Measurements from ENCODE around the gene MAT2B.
A peak's percentile ranks its signal among the peaks of the same experiment; 100 is the strongest.

Gene MAT2B

GRCh38 chr5:163497315-163497714 is 8.1 kb upstream of the MAT2B start:
- no peak overlapping the region for H3K23ac ChIP-seq (ENCODE audit: low read depth, low read length, poor library complexity)
- H4K8ac ChIP-seq (ENCODE audit: low read depth, low read length), result no peak overlapping the region
- no peaks in the 10 kb centered on the region for H3K27me3 ChIP-seq (ENCODE audit: control insufficient read depth in 3 of 3, insufficient read depth in 3 of 3, low read depth in 1 of 3, low read length in 3 of 3)
- H3K27ac ChIP-seq (replicated peaks; ENCODE audit: low read length), result no peak overlapping the region
- no peak for DNase-seq (ENCODE audit: low spot score)
- H3K4me3 ChIP-seq (ENCODE audit: low read length in 2 of 2), result no peak overlapping the region
- no peak overlapping the region for H3K9ac ChIP-seq (ENCODE audit: low read depth, low read length, poor library complexity)
- no peak overlapping the region for H3K4ac ChIP-seq (ENCODE audit: low read length)
- no peaks in the 10 kb centered on the region for H3K9me3 ChIP-seq (replicated peaks in 1 of 2; ENCODE audit: control insufficient read depth in 2 of 2, insufficient read depth in 1 of 2, low read depth in 1 of 2, low read length in 2 of 2)
- no peak overlapping the region for H3K18ac ChIP-seq (ENCODE audit: low read length)
- no peak overlapping the region for H3K14ac ChIP-seq (ENCODE audit: low read length)
- peaks cover 5 to 12% of the 10 kb centered on the region in 2 donors for H3K36me3 ChIP-seq (replicated peaks in 1 of 2; ENCODE audit: control insufficient read depth in 2 of 2, insufficient read depth in 2 of 2, low read length in 2 of 2)
- no peak overlapping the region for H2BK15ac ChIP-seq (ENCODE audit: low read length)
- no peaks in the 10 kb centered on the region for H3K4me1 ChIP-seq (ENCODE audit: control insufficient read depth in 2 of 2, insufficient read depth in 1 of 2, low read depth in 1 of 2, low read length in 2 of 2)
- no CpG with 5 or more reads among the region's 3 CpGs for WGBS, 2 donors (ENCODE audit: extremely low coverage in 2 of 2, insufficient read length in 2 of 2, insufficient replicate concordance in 1 of 2)
- H2BK5ac ChIP-seq (ENCODE audit: low read length), result no peak overlapping the region
- H3K4me2 ChIP-seq (ENCODE audit: insufficient read depth, low read length, poor library complexity, severe bottlenecking), result no peak overlapping the region
- H2BK12ac ChIP-seq (ENCODE audit: low read length), result no peak overlapping the region
- H2AFZ ChIP-seq (ENCODE audit: low read length), result no peak overlapping the region
- H2AK5ac ChIP-seq (ENCODE audit: low read depth, low read length), result no peak overlapping the region
- H2BK120ac ChIP-seq (ENCODE audit: low read depth, low read length), result no peak overlapping the region
- H3K79me1 ChIP-seq (ENCODE audit: low read depth, low read length), result no peaks in the 10 kb centered on the region
- no peak overlapping the region for H4K91ac ChIP-seq (ENCODE audit: low read depth, low read length, poor library complexity)

- H3K4me3 ChIP-seq (ENCODE audit: low read length in 2 of 2), result no peak overlapping the region
- no peak overlapping the region for H3K4me2 ChIP-seq (ENCODE audit: insufficient read depth, low read length, poor library complexity, severe bottlenecking)
- H4K8ac ChIP-seq (ENCODE audit: low read depth, low read length), result no peak overlapping the region
- no peak overlapping the region for H2BK120ac ChIP-seq (ENCODE audit: low read depth, low read length)
- no peak overlapping the region for H3K4ac ChIP-seq (ENCODE audit: low read length)
- WGBS, 2 donors (ENCODE audit: extremely low coverage in 2 of 2, insufficient read length in 2 of 2, insufficient replicate concordance in 1 of 2), result no CpG with 5 or more reads among the region's 1 CpG
- H2AK5ac ChIP-seq (ENCODE audit: low read depth, low read length), result no peak overlapping the region
- H3K9ac ChIP-seq (ENCODE audit: low read depth, low read length, poor library complexity), result no peak overlapping the region
- H2BK5ac ChIP-seq (ENCODE audit: low read length), result no peak overlapping the region
- H2AFZ ChIP-seq (ENCODE audit: low read length), result no peak overlapping the region
- H4K91ac ChIP-seq (ENCODE audit: low read depth, low read length, poor library complexity), result no peak overlapping the region
- H3K23ac ChIP-seq (ENCODE audit: low read depth, low read length, poor library complexity), result no peak overlapping the region
- no peaks in the 10 kb centered on the region for H3K27me3 ChIP-seq (ENCODE audit: control insufficient read depth in 3 of 3, insufficient read depth in 3 of 3, low read depth in 1 of 3, low read length in 3 of 3)
- no peak overlapping the region for H3K27ac ChIP-seq (replicated peaks; ENCODE audit: low read length)
- no peaks in the 10 kb centered on the region for H3K79me1 ChIP-seq (ENCODE audit: low read depth, low read length)
- DNase-seq (ENCODE audit: low spot score), result no peak
- peaks cover 3% of the 10 kb centered on the region in 2 donors for H3K4me1 ChIP-seq (ENCODE audit: control insufficient read depth in 2 of 2, insufficient read depth in 1 of 2, low read depth in 1 of 2, low read length in 2 of 2)
- H3K9me3 ChIP-seq (replicated peaks in 1 of 2; ENCODE audit: control insufficient read depth in 2 of 2, insufficient read depth in 1 of 2, low read depth in 1 of 2, low read length in 2 of 2), result no peaks in the 10 kb centered on the region
- no peak overlapping the region for H3K18ac ChIP-seq (ENCODE audit: low read length)
- H2BK12ac ChIP-seq (ENCODE audit: low read length), result no peak overlapping the region
- H3K36me3 ChIP-seq (replicated peaks in 1 of 2; ENCODE audit: control insufficient read depth in 2 of 2, insufficient read depth in 2 of 2, low read length in 2 of 2), result no peaks in the 10 kb centered on the region
- H3K14ac ChIP-seq (ENCODE audit: low read length), result no peak overlapping the region
- no peak overlapping the region for H2BK15ac ChIP-seq (ENCODE audit: low read length)
These were observed 6.5 kb upstream of the MAT2B start for GRCh38 chr5:163498886-163499285.

GRCh38 chr5:163502521-163502920 is 2.9 kb upstream of the MAT2B start:
- Histone ChIP-seq H2BK5ac (ENCODE audit: low read length) (no peak overlapping the region), H3K9ac (ENCODE audit: low read depth, low read length, poor library complexity) (no peak overlapping the region), H2BK15ac (ENCODE audit: low read length) (no peak overlapping the region), H3K4me3 (ENCODE audit: low read length in 2 of 2) (peak overlapping the region in 1 of 2 donors; percentile 63), H2BK120ac (ENCODE audit: low read depth, low read length) (no peak overlapping the region), H2AFZ (ENCODE audit: low read length) (peak overlapping the region; percentile 74), H3K9me3 (replicated peaks in 1 of 2; ENCODE audit: control insufficient read depth in 2 of 2, insufficient read depth in 1 of 2, low read depth in 1 of 2, low read length in 2 of 2) (no peaks in the 10 kb centered on the region), H3K27ac (replicated peaks; ENCODE audit: low read length) (no peak overlapping the region), H3K36me3 (replicated peaks in 1 of 2; ENCODE audit: control insufficient read depth in 2 of 2, insufficient read depth in 2 of 2, low read length in 2 of 2) (no peaks in the 10 kb centered on the region), H3K79me1 (ENCODE audit: low read depth, low read length) (no peaks in the 10 kb centered on the region), H3K18ac (ENCODE audit: low read length) (no peak overlapping the region), H3K4me1 (ENCODE audit: control insufficient read depth in 2 of 2, insufficient read depth in 1 of 2, low read depth in 1 of 2, low read length in 2 of 2) (peaks cover 3 to 16% of the 10 kb centered on the region in 2 donors), H3K4ac (ENCODE audit: low read length) (no peak overlapping the region), H2BK12ac (ENCODE audit: low read length) (no peak overlapping the region), H4K91ac (ENCODE audit: low read depth, low read length, poor library complexity) (no peak overlapping the region), H3K14ac (ENCODE audit: low read length) (no peak overlapping the region), H3K27me3 (ENCODE audit: control insufficient read depth in 3 of 3, insufficient read depth in 3 of 3, low read depth in 1 of 3, low read length in 3 of 3) (no peaks in the 10 kb centered on the region), H3K4me2 (ENCODE audit: insufficient read depth, low read length, poor library complexity, severe bottlenecking) (no peak overlapping the region), H2AK5ac (ENCODE audit: low read depth, low read length) (no peak overlapping the region), H4K8ac (ENCODE audit: low read depth, low read length) (no peak overlapping the region), H3K23ac (ENCODE audit: low read depth, low read length, poor library complexity) (no peak overlapping the region)
- WGBS, 2 donors (ENCODE audit: extremely low coverage in 2 of 2, insufficient read length in 2 of 2, insufficient replicate concordance in 1 of 2), result no CpG with 5 or more reads among the region's 8 CpGs
- DNase-seq (ENCODE audit: low spot score), result no peak

- Histone ChIP-seq H2BK15ac (ENCODE audit: low read length) (no peak overlapping the region), H3K27ac (replicated peaks; ENCODE audit: low read length) (peak overlapping the region; percentile 87), H3K23ac (ENCODE audit: low read depth, low read length, poor library complexity) (no peak overlapping the region), H3K14ac (ENCODE audit: low read length) (no peak overlapping the region), H4K8ac (ENCODE audit: low read depth, low read length) (no peak overlapping the region), H3K4me2 (ENCODE audit: insufficient read depth, low read length, poor library complexity, severe bottlenecking) (peak overlapping the region; percentile 45), H3K36me3 (replicated peaks in 1 of 2; ENCODE audit: control insufficient read depth in 2 of 2, insufficient read depth in 2 of 2, low read length in 2 of 2) (peaks cover 0 to 3% of the 10 kb centered on the region in 2 donors), H2BK12ac (ENCODE audit: low read length) (no peak overlapping the region), H3K4ac (ENCODE audit: low read length) (no peak overlapping the region), H3K79me1 (ENCODE audit: low read depth, low read length) (no peaks in the 10 kb centered on the region), H3K9me3 (replicated peaks in 1 of 2; ENCODE audit: control insufficient read depth in 2 of 2, insufficient read depth in 1 of 2, low read depth in 1 of 2, low read length in 2 of 2) (no peaks in the 10 kb centered on the region), H2BK5ac (ENCODE audit: low read length) (no peak overlapping the region), H2AK5ac (ENCODE audit: low read depth, low read length) (no peak overlapping the region), H3K4me1 (ENCODE audit: control insufficient read depth in 2 of 2, insufficient read depth in 1 of 2, low read depth in 1 of 2, low read length in 2 of 2) (peaks cover 3 to 16% of the 10 kb centered on the region in 2 donors), H3K27me3 (ENCODE audit: control insufficient read depth in 3 of 3, insufficient read depth in 3 of 3, low read depth in 1 of 3, low read length in 3 of 3) (no peaks in the 10 kb centered on the region), H4K91ac (ENCODE audit: low read depth, low read length, poor library complexity) (no peak overlapping the region), H3K4me3 (ENCODE audit: low read length in 2 of 2) (peak overlapping the region; percentile 13 to 63), H2BK120ac (ENCODE audit: low read depth, low read length) (no peak overlapping the region), H2AFZ (ENCODE audit: low read length) (peak overlapping the region; percentile 74), H3K9ac (ENCODE audit: low read depth, low read length, poor library complexity) (no peak overlapping the region), H3K18ac (ENCODE audit: low read length) (no peak overlapping the region)
- peak; percentile 48 for DNase-seq (ENCODE audit: low spot score)
- WGBS, 2 donors (ENCODE audit: extremely low coverage in 2 of 2, insufficient read length in 2 of 2, insufficient replicate concordance in 1 of 2), result no CpG with 5 or more reads among the region's 17 CpGs
These were observed 2.0 kb upstream of the MAT2B start for GRCh38 chr5:163503106-163504078.
